ENCODE data around the gene ANK2.

Gene ANK2

DNA sequence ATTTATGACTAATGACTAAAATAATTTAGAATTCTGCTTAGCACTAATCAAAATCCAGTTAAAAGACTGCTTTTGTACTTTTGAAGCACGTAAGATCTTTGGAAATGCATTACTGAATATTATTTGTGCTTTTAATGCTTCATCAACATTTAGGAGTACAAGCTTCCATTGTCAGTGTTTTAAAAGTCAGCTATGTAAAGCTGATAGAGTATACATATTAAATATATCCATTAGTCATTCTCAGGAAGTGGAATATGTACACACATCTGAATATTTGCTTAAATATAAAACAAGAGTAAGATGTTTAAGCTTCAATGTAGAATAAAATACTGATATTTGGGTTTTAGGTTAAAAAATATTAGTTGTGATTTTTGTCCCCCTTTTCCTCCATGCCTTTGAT, 54.1 kb downstream of the ANK2 start:
- no peak overlapping the region for H3K27ac ChIP-seq
- TF ChIP-seq, protein P1, sequence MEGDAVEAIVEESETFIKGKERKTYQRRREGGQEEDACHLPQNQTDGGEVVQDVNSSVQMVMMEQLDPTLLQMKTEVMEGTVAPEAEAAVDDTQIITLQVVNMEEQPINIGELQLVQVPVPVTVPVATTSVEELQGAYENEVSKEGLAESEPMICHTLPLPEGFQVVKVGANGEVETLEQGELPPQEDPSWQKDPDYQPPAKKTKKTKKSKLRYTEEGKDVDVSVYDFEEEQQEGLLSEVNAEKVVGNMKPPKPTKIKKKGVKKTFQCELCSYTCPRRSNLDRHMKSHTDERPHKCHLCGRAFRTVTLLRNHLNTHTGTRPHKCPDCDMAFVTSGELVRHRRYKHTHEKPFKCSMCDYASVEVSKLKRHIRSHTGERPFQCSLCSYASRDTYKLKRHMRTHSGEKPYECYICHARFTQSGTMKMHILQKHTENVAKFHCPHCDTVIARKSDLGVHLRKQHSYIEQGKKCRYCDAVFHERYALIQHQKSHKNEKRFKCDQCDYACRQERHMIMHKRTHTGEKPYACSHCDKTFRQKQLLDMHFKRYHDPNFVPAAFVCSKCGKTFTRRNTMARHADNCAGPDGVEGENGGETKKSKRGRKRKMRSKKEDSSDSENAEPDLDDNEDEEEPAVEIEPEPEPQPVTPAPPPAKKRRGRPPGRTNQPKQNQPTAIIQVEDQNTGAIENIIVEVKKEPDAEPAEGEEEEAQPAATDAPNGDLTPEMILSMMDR (IDR thresholded peaks at IDR 0.05): no peak
- no peak for DNase-seq (ENCODE audit: low spot score)
- H3K4me3 ChIP-seq: no peak overlapping the region

GRCh38 chr4:113106108-113106507, 56.7 kb downstream of the ANK2 start:
- TF ChIP-seq, protein P1 (IDR thresholded peaks at IDR 0.05): peak; percentile 44
- no peak overlapping the region for H3K4me3 ChIP-seq
- H3K27ac ChIP-seq: no peak overlapping the region
- no peak for DNase-seq (ENCODE audit: low spot score)

GRCh38 chr4:113109106-113109718, 59.8 kb downstream of the ANK2 start:
- TF ChIP-seq, protein P1 (IDR thresholded peaks at IDR 0.05): no peak
- DNase-seq (ENCODE audit: low spot score): no peak
- Histone ChIP-seq H3K4me3 (no peak overlapping the region), H3K27ac (no peak overlapping the region)

DNA sequence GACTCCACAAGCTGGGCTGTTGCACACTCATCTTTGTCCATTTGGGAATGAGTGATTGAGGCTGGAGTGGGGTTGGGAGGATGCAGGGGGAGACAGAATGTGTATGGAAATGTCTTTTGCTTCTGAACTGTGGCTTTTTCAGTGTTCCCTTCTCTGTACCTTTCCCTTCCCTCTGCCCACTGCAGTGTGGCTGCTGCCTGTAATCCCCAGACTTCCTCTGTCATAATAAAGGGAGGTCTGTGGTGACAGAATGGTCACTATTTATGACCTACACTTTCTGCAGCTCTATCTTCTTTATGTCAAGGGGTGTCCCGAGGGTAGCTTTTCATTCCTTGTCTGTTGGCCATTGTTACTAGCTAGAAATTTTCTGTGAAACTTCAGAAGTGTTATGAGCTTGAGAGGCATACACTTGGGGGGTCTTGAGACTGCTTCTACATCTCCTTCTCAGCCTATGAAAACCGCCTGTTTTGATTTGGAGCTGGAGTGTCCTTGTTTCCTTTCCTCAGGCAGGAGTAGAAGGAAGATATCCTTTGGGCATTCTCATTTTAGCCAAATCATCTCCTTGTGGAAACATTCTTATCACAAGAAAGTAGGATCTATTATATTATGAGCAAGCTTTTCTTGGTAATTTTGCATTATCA, 63.0 kb downstream of the ANK2 start:
- TF ChIP-seq, protein P1 (IDR thresholded peaks at IDR 0.05): no peak
- no peak overlapping the region for H3K27ac ChIP-seq
- H3K4me3 ChIP-seq: no peak overlapping the region
- no peak for DNase-seq (ENCODE audit: low spot score)

DNA sequence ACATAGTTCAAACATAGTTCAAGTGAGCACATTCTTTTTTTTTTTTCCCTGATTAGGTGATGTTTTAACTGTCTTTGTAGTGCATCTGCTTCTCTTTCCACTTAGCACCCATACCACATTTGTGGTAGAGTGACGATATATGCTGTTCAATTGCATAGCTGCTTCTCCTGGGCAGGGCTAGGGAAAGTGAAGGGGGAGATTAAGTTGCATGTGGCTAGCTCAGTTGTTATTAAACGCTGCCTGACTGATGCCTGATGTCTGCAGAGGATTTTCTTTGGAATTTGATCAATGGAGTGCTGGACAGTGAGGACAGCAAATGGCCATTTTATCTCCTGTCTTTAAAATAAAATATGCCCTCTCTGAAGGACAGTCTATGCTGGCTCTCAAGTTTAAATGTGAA, 63.7 kb downstream of the ANK2 start:
- DNase-seq (ENCODE audit: low spot score): no peak
- H3K4me3 ChIP-seq: no peak overlapping the region
- H3K27ac ChIP-seq: no peak overlapping the region
- TF ChIP-seq, protein P1 (IDR thresholded peaks at IDR 0.05): no peak

GRCh38 chr4:113114884-113115283, 65.4 kb downstream of the ANK2 start:
- no peak for DNase-seq (ENCODE audit: low spot score)
- TF ChIP-seq, protein P1 (IDR thresholded peaks at IDR 0.05): no peak
- H3K27ac ChIP-seq: no peak overlapping the region
- no peak overlapping the region for H3K4me3 ChIP-seq

Measured in coronary artery (tissue), 2 donors.